HepG2 (cell line): ENCODE measurements around the gene NDST1. TPM values are rescaled to one million over a fixed set of nuclear protein-coding genes. Genes with fewer than 3 reads are reported as not detected.

Experiments
- CTCF ChIP-seq: sonication (generic); formaldehyde crosslinking; IDR thresholded peaks from 2 replicates; pipeline ENCODE4 v1.5.0; 2020; ENCODE audit warnings: mild to moderate bottlenecking, missing genetic modification reagents, moderate library complexity
- DNMT1 ChIP-seq: sonication (generic); formaldehyde crosslinking; IDR thresholded peaks from 2 replicates; pipeline ENCODE4 v1.5.1; 2020; ENCODE audit warnings: mild to moderate bottlenecking, missing genetic modification reagents
- IRF2 ChIP-seq: IDR thresholded peaks from 2 replicates; pipeline ENCODE4 v1.6.1; 2018; ENCODE audit warnings: missing genetic modification reagents, missing compliant biosample characterization
- KMT2B ChIP-seq: IDR thresholded peaks from 2 replicates; pipeline ENCODE4 v1.6.1; 2016; ENCODE audit warnings: missing genetic modification reagents, missing compliant biosample characterization
- NAIF1 ChIP-seq: sonication (generic); formaldehyde crosslinking; IDR thresholded peaks from 2 replicates; pipeline ENCODE4 v1.5.0; 2020; ENCODE audit warnings: mild to moderate bottlenecking, missing genetic modification reagents, borderline replicate concordance
- NFKB2 ChIP-seq: sonication (generic); formaldehyde crosslinking; IDR thresholded peaks from 2 replicates; pipeline ENCODE4 v1.4.0; 2020; ENCODE audit warnings: missing genetic modification reagents, borderline replicate concordance
- PATZ1 ChIP-seq: sonication (generic); formaldehyde crosslinking; IDR thresholded peaks from 2 replicates; pipeline ENCODE4 v1.4.0; 2020; ENCODE audit warnings: missing genetic modification reagents
- SNAPC4 ChIP-seq: sonication (generic); formaldehyde crosslinking; IDR thresholded peaks from 2 replicates; pipeline ENCODE4 v1.4.0; 2020; ENCODE audit warnings: mild to moderate bottlenecking, missing genetic modification reagents
- U2AF1 ChIP-seq: fragments of 200-400 bp; formaldehyde crosslinking; optimal IDR thresholded peaks from 2 replicates; pipeline ENCODE3; 2017; ENCODE audit warnings: mild to moderate bottlenecking, low read depth, low read length
- ZC3H4 ChIP-seq: sonication (generic); formaldehyde crosslinking; IDR thresholded peaks from 2 replicates; pipeline ENCODE4 v1.4.0; 2020; ENCODE audit warnings: missing genetic modification reagents, borderline replicate concordance
- ZFYVE20 ChIP-seq: sonication (generic); formaldehyde crosslinking; IDR thresholded peaks from 2 replicates; pipeline ENCODE4 v1.8.0; 2023; ENCODE audit warnings: low read depth, mild to moderate bottlenecking, moderate library complexity, missing genetic modification reagents, borderline replicate concordance
- ZMAT5 ChIP-seq: sonication (generic); formaldehyde crosslinking; IDR thresholded peaks from 2 replicates; pipeline ENCODE4 v1.5.0; 2020; ENCODE audit warnings: mild to moderate bottlenecking, low read depth, missing genetic modification reagents, borderline replicate concordance
- ZNF607 ChIP-seq: sonication (generic); formaldehyde crosslinking; IDR thresholded peaks from 2 replicates; pipeline ENCODE4 v1.5.1; 2020; ENCODE audit warnings: missing genetic modification reagents, mild to moderate bottlenecking, borderline replicate concordance
- ZNF639 ChIP-seq: conservative IDR thresholded peaks from 2 replicates; pipeline ENCODE4 v1.6.1; 2018; ENCODE audit warnings: missing genetic modification reagents
- ZNF670 ChIP-seq: sonication (generic); formaldehyde crosslinking; IDR thresholded peaks from 2 replicates; pipeline ENCODE4 v1.8.0; 2022; ENCODE audit warnings: mild to moderate bottlenecking, missing genetic modification reagents, borderline replicate concordance
- ZNF768 ChIP-seq: sonication (generic); formaldehyde crosslinking; IDR thresholded peaks from 2 replicates; pipeline ENCODE4 v1.4.0; 2020; ENCODE audit warnings: missing genetic modification reagents
- polyA plus RNA-seq, 8 experiments: library from polyadenylated mRNA; depleted of rRNA in 3 of 8; stranded (reverse) in 7 of 8; unstranded in 1 of 8; fragments of >200 nt; fragmentation: Illumina TruSeq in 4 of 8; extraction: Trizol in 4 of 8; gene quantifications; 2 replicates each; pipeline versions ENCODE4 v1.2.1 to v1.2.3, GENCODE V29; 2011 to 2016; ENCODE audit warnings: low read depth in 4 of 8, missing spikeins in 1 of 8, mixed read lengths in 1 of 8; ENCODE audit not compliant: insufficient read depth in 1 of 8
- total RNA-seq, 5 experiments: library from RNA; depleted of rRNA; stranded (reverse); fragments of >200 nt; fragmentation: Illumina TruSeq; extraction: Trizol; gene quantifications; 2 replicates each; pipeline ENCODE4 v1.2.3, GENCODE V29; 2016; ENCODE audit warnings: low read depth in 1 of 5

The NDST1 gene
- total and polyA plus RNA-seq, 2 of the 13 experiments (the other 11 are each of a cell fraction or from before 2014, with no cell fraction given): 23.8 to 26.2 TPM

GRCh38 chr5:150485693-150486401 is 22.1 kb upstream of the NDST1 start (continued):
- TF ChIP-seq ZNF639 (CRISPR knock-in tag) (peak; percentile 33), PATZ1 (CRISPR knock-in tag) (peak; percentile 86), SNAPC4 (no peak), ZNF768 (CRISPR knock-in tag) (peak; percentile 2; the same call in 1 of the 2 replicates), DNMT1 (CRISPR knock-in tag) (peak; percentile 63; the same call in 1 of the 2 replicates), NAIF1 (CRISPR knock-in tag) (no peak), CTCF (CRISPR knock-in tag) (no peak), ZFYVE20 (CRISPR knock-in tag) (no peak), ZNF607 (CRISPR knock-in tag) (peak; percentile 81), IRF2 (CRISPR knock-in tag) (0 out of 2 replicates have a peak, but pooled peaks have one; percentile 14), U2AF1 (peak; percentile 18), ZC3H4 (CRISPR knock-in tag) (no peak), ZMAT5 (CRISPR knock-in tag) (no peak), ZNF670 (CRISPR knock-in tag) (0 out of 2 replicates have a peak, but pooled peaks have one; percentile 45), KMT2B (CRISPR knock-in tag) (no peak), NFKB2 (0 out of 2 replicates have a peak, but pooled peaks have one; percentile 26)
